ENCODE results near the gene ASAP2.

The ASAP2 gene

DNA sequence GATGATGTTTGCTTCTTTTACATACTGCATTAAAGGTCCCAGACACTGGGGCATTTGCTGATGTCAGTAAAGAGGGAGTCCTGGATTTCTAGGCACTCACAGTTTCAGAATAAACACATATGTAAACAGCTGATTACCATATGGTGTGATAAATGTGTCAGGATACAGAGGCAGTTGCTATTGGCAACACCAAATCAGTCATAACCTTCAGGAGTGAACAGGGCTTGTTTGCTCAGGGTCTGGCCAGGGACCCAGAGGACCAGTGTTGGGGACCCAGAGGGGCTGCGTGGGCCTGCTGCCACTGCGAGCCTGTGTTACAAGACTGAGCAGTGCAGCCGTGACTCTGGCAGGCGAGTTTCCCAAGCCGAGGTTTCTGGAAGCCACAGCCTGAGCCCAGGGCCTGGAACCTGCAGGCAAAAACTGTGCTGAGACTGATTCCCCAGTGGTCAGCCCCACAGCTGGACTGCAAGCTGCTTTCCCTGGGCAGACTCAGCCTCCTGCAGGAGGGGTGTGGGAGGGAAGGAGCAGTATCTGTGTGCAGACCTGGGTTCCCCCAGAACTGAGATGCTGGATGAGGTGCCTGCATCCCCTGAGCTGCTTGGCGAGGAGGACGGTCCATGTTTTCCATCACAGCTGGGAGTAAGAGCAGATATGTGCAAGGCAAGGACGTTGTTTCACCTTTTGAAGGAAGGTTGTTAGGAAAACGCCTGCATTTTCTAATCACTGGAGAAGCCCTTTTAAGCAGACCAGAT, 23.6 kb downstream of the ASAP2 start:
- Histone ChIP-seq H3K4me1 (ENCODE audit: control insufficient read depth in 1 of 2, insufficient read depth in 2 of 2, low read length in 2 of 2) (peaks cover 32 to 40% of the 10 kb centered on the region in 2 donors), H3K9ac (ENCODE audit: low read depth in 1 of 2, low read length in 2 of 2) (no peak overlapping the region)

DNA sequence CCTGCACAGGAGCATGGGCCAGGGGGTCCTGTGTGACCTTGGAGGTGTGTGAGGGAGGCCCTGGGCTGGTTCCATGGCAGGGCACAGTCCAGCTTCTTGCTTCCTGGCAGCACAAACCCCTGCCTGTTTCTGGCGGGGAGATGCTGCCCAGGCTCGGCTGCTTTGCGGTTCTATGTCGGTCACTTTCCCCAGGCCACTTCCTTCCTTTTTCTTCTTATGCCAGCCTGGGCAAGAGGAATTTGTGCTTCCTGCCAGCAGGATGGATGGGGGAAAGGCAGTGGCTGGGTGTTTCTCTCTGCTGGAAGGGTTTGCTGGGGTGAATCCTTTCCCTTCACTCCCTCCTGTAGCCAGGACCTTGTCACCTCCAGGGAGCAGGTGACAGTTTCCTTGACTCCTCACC, 24.3 kb downstream of the ASAP2 start:
- H3K9ac ChIP-seq (ENCODE audit: low read depth in 1 of 2, low read length in 2 of 2) = no peak overlapping the region
- no peaks in the 10 kb centered on the region for H3K27me3 ChIP-seq (ENCODE audit: control insufficient read depth in 1 of 2, insufficient read depth in 2 of 2, low read length in 2 of 2)
- H3K36me3 ChIP-seq (ENCODE audit: control insufficient read depth in 1 of 2, insufficient read depth in 2 of 2, low read length in 2 of 2) = no peaks in the 10 kb centered on the region
- H3K4me3 ChIP-seq (ENCODE audit: low read depth in 1 of 2, low read length in 2 of 2) = no peak overlapping the region
- H3K4me1 ChIP-seq (ENCODE audit: control insufficient read depth in 1 of 2, insufficient read depth in 2 of 2, low read length in 2 of 2) = peaks cover 38 to 47% of the 10 kb centered on the region in 2 donors
- no peak overlapping the region for H3K27ac ChIP-seq (ENCODE audit: low read depth, low read length)
- H3K9me3 ChIP-seq (ENCODE audit: control insufficient read depth in 1 of 2, low read length in 2 of 2) = no peaks in the 10 kb centered on the region

More for the DNA sequence above, 23.6 kb downstream of the ASAP2 start:
- Histone ChIP-seq H3K27me3 (ENCODE audit: control insufficient read depth in 1 of 2, insufficient read depth in 2 of 2, low read length in 2 of 2) (no peaks in the 10 kb centered on the region), H3K9me3 (ENCODE audit: control insufficient read depth in 1 of 2, low read length in 2 of 2) (no peaks in the 10 kb centered on the region), H3K27ac (ENCODE audit: low read depth, low read length) (no peak overlapping the region), H3K36me3 (ENCODE audit: control insufficient read depth in 1 of 2, insufficient read depth in 2 of 2, low read length in 2 of 2) (no peaks in the 10 kb centered on the region), H3K4me3 (ENCODE audit: low read depth in 1 of 2, low read length in 2 of 2) (no peak overlapping the region)

DNA sequence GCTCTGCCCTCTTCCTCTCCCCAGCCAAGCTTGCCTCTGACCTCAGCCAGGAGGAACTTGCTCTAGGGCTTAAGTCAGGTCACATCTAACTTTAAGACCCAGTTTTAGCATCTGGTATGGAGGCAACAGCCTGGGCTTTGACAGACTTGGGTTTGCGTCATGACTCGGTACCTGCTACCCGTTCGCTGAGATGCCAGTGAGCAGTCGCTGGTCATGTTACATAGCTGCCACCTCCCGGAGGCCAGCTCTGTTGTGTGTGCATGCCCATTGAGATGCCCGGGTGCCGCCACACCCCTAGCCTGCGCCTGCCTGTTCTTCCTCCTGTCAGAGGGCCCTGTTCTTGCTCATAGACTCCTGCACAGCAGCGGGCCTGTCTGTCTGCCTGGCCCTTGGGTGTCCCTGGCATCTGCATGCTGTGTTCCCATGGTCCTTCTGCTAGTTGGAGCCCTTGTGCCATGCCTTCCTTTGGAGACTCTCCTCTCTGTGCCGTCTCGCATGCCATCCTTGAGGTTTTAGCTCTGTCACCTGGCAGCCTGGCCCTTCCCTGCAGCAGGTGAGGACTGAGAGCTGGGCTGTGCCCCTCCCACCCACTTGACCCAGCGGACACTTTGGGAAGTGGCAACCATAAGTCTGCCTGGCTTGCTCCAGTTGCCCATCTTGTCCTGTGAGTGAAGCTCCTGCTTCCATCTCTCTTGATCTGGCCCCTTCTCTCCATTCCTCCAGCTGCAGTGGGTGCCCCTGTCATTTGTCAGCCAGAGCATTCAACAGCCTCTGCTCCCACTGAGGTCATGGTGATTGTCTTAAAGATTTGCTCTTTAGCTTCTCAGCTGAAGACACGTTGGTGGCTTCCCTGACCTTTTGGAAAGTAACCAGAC, 24.9 kb downstream of the ASAP2 start:
- H3K9me3 ChIP-seq (ENCODE audit: control insufficient read depth in 1 of 2, low read length in 2 of 2) = no peaks in the 10 kb centered on the region
- no peak overlapping the region for H3K9ac ChIP-seq (ENCODE audit: low read depth in 1 of 2, low read length in 2 of 2)
- H3K27me3 ChIP-seq (ENCODE audit: control insufficient read depth in 1 of 2, insufficient read depth in 2 of 2, low read length in 2 of 2) = no peaks in the 10 kb centered on the region
- peaks cover 38 to 46% of the 10 kb centered on the region in 2 donors for H3K4me1 ChIP-seq (ENCODE audit: control insufficient read depth in 1 of 2, insufficient read depth in 2 of 2, low read length in 2 of 2)
- H3K4me3 ChIP-seq (ENCODE audit: low read depth in 1 of 2, low read length in 2 of 2) = no peak overlapping the region
- no peaks in the 10 kb centered on the region for H3K36me3 ChIP-seq (ENCODE audit: control insufficient read depth in 1 of 2, insufficient read depth in 2 of 2, low read length in 2 of 2)
- H3K27ac ChIP-seq (ENCODE audit: low read depth, low read length) = no peak overlapping the region

DNA sequence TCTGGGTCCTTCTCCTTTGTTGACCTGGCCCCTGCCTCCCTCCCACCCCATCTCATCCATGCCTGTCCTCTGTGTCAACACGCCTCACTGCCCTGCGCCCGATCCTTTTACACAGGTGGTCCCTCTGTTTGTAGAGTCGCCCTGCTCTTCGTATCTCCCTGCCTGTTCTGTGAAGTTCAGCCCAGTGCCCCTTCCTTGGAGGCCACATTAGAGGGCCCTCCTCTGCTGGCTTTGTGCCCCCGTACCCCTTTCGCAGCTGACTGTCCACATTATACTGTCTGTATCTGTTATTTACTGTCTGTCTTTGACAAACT, 25.5 kb downstream of the ASAP2 start:
- H3K36me3 ChIP-seq (ENCODE audit: control insufficient read depth in 1 of 2, insufficient read depth in 2 of 2, low read length in 2 of 2) = no peaks in the 10 kb centered on the region
- peaks cover 38 to 43% of the 10 kb centered on the region in 2 donors for H3K4me1 ChIP-seq (ENCODE audit: control insufficient read depth in 1 of 2, insufficient read depth in 2 of 2, low read length in 2 of 2)
- H3K9me3 ChIP-seq (ENCODE audit: control insufficient read depth in 1 of 2, low read length in 2 of 2) = no peaks in the 10 kb centered on the region
- H3K27ac ChIP-seq (ENCODE audit: low read depth, low read length) = no peak overlapping the region
- no peak overlapping the region for H3K4me3 ChIP-seq (ENCODE audit: low read depth in 1 of 2, low read length in 2 of 2)
- no peak overlapping the region for H3K9ac ChIP-seq (ENCODE audit: low read depth in 1 of 2, low read length in 2 of 2)
- no peaks in the 10 kb centered on the region for H3K27me3 ChIP-seq (ENCODE audit: control insufficient read depth in 1 of 2, insufficient read depth in 2 of 2, low read length in 2 of 2)

DNA sequence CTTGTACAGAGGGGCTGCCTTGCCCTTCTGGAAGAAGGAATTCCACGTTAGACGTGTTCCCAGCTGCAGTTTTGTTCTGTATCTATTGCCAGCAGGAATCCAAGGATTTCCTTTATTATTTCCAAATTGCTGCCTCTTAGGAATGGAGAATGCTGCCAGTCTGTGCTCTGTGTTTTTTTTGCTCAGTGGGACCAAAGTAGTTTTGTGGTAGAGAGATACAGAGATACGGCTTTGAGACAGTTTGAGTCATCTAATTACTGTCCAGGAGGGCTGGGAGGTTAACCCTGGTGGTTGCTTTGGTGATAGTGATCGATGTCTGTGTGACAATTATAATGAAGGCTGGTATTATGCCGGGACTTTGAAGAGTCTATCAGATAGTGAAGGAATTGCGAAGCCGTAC, 26.3 kb downstream of the ASAP2 start:
- Histone ChIP-seq H3K27ac (ENCODE audit: low read depth, low read length) (no peak overlapping the region), H3K4me3 (ENCODE audit: low read depth in 1 of 2, low read length in 2 of 2) (no peak overlapping the region), H3K9me3 (ENCODE audit: control insufficient read depth in 1 of 2, low read length in 2 of 2) (no peaks in the 10 kb centered on the region), H3K36me3 (ENCODE audit: control insufficient read depth in 1 of 2, insufficient read depth in 2 of 2, low read length in 2 of 2) (no peaks in the 10 kb centered on the region), H3K27me3 (ENCODE audit: control insufficient read depth in 1 of 2, insufficient read depth in 2 of 2, low read length in 2 of 2) (no peaks in the 10 kb centered on the region), H3K4me1 (ENCODE audit: control insufficient read depth in 1 of 2, insufficient read depth in 2 of 2, low read length in 2 of 2) (peaks cover 41 to 43% of the 10 kb centered on the region in 2 donors), H3K9ac (ENCODE audit: low read depth in 1 of 2, low read length in 2 of 2) (no peak overlapping the region)

DNA sequence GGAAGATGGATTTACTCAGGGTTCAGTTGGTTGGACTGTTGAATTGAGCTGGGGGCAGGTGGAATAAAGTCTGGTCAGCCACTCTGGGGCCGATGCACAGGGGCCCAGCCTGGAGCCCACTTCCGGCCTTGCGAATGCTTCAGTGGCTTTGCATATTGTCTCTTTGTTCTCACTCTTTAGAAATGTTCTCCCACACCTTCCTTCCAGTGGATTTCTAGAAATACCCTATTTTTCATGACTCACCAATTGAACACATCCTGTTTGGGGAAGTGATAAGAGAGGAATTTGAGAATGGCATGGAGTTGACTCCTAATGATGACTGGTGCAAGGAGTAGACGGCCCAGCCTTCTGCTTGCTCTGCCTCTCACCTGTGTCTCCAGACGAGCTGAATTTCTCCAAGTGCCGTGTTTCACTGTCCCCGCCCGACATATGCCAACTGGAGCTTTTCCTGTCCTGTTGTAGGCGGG, 28.1 kb downstream of the ASAP2 start:
- H3K9me3 ChIP-seq (ENCODE audit: control insufficient read depth in 1 of 2, low read length in 2 of 2) = no peaks in the 10 kb centered on the region
- H3K36me3 ChIP-seq (ENCODE audit: control insufficient read depth in 1 of 2, insufficient read depth in 2 of 2, low read length in 2 of 2) = no peaks in the 10 kb centered on the region
- H3K27ac ChIP-seq (ENCODE audit: low read depth, low read length) = peak overlapping the region; percentile 13
- no peaks in the 10 kb centered on the region for H3K27me3 ChIP-seq (ENCODE audit: control insufficient read depth in 1 of 2, insufficient read depth in 2 of 2, low read length in 2 of 2)
- H3K9ac ChIP-seq (ENCODE audit: low read depth in 1 of 2, low read length in 2 of 2) = no peak overlapping the region
- peaks cover 34 to 39% of the 10 kb centered on the region in 2 donors for H3K4me1 ChIP-seq (ENCODE audit: control insufficient read depth in 1 of 2, insufficient read depth in 2 of 2, low read length in 2 of 2)
- no peak overlapping the region for H3K4me3 ChIP-seq (ENCODE audit: low read depth in 1 of 2, low read length in 2 of 2)

DNA sequence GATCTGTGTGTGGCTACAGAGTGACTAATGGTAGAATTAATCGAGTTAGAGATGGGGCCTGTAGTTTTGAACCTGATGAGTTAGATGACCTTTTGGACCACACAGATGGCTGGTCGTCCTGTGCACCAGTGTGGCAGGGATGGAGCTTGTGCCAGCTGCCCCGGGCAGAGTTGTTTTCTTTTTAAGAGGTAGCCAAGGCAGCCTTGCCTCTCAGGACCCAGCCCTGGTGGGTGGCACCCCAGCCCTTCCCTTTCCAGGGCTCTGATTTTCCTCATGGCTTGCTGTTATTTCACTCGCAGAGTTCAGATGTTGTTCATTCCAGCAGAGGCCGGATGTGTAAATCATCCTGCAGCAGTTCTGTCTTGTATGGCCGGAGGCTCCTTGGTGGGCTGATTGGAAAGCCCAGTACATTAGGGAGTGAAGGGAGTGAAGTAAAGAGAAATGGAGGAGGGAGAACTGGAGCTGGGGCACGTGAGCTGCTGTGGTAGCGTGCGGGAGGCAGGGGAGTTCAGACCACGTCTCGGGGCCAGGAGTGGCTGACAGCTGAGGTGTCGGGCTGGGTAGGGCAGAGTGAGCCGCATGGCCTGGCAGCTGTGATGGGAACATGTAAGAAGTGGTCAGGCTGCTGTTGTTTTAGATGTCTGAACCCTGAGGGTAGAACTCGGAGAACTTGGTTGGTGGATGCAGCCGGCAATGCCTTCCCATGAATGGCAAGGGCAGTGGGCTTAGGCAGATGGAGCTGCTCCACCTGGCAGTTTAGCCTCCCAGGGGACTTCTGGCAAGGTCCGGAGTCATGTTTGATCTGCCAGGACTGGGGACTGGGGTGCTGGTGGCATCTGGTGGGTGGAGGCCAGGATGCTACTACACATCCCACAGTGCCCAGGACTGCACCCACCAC, 28.8 kb downstream of the ASAP2 start:
- peak overlapping the region; percentile 70 for H3K27ac ChIP-seq (ENCODE audit: low read depth, low read length)
- no peaks in the 10 kb centered on the region for H3K36me3 ChIP-seq (ENCODE audit: control insufficient read depth in 1 of 2, insufficient read depth in 2 of 2, low read length in 2 of 2)
- H3K9me3 ChIP-seq (ENCODE audit: control insufficient read depth in 1 of 2, low read length in 2 of 2) = no peaks in the 10 kb centered on the region
- no peak overlapping the region for H3K4me3 ChIP-seq (ENCODE audit: low read depth in 1 of 2, low read length in 2 of 2)
- no peak overlapping the region for H3K9ac ChIP-seq (ENCODE audit: low read depth in 1 of 2, low read length in 2 of 2)
- no peaks in the 10 kb centered on the region for H3K27me3 ChIP-seq (ENCODE audit: control insufficient read depth in 1 of 2, insufficient read depth in 2 of 2, low read length in 2 of 2)
- H3K4me1 ChIP-seq (ENCODE audit: control insufficient read depth in 1 of 2, insufficient read depth in 2 of 2, low read length in 2 of 2) = peaks cover 35 to 39% of the 10 kb centered on the region in 2 donors

DNA sequence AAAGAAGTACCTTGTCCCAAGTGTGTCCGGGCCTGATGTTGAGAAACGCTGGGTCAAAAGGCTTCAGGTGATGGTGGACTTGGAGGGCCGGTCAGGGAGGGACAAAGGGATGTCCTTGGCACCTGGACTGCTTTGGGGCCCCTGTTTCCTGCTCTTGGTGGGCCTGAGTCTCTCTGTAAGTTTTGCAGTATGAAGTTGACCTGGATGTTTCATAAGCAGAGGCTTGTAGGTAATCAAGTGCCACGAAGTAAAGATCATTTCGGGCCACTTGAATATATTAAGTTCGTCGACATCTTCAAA, 29.4 kb downstream of the ASAP2 start:
- no peaks in the 10 kb centered on the region for H3K27me3 ChIP-seq (ENCODE audit: control insufficient read depth in 1 of 2, insufficient read depth in 2 of 2, low read length in 2 of 2)
- no peaks in the 10 kb centered on the region for H3K36me3 ChIP-seq (ENCODE audit: control insufficient read depth in 1 of 2, insufficient read depth in 2 of 2, low read length in 2 of 2)
- no peaks in the 10 kb centered on the region for H3K9me3 ChIP-seq (ENCODE audit: control insufficient read depth in 1 of 2, low read length in 2 of 2)
- H3K4me1 ChIP-seq (ENCODE audit: control insufficient read depth in 1 of 2, insufficient read depth in 2 of 2, low read length in 2 of 2) = peaks cover 32 to 40% of the 10 kb centered on the region in 2 donors
- H3K4me3 ChIP-seq (ENCODE audit: low read depth in 1 of 2, low read length in 2 of 2) = no peak overlapping the region
- no peak overlapping the region for H3K9ac ChIP-seq (ENCODE audit: low read depth in 1 of 2, low read length in 2 of 2)
- H3K27ac ChIP-seq (ENCODE audit: low read depth, low read length) = peak overlapping the region; percentile 70

DNA sequence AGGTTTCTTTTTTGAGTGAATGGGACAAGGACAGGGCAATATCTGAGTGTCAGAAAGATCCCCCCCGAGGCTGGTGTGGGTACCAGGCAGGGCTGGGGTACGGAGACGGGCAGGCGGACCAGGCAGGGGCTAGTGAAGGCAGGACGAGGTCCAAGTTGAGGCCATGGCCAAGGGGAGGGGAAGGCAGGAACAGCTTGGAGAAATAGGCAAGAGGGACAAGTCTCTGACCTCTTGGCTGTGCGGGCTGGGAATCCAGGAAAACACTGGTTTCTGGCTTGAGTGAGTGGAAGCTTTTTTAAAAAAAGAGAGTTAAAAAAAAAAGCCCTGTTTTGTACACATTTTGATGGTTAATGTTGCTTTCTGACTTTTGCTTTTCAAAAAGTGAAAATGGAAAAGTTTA, 30.3 kb downstream of the ASAP2 start:
- peaks cover 24 to 33% of the 10 kb centered on the region in 2 donors for H3K4me1 ChIP-seq (ENCODE audit: control insufficient read depth in 1 of 2, insufficient read depth in 2 of 2, low read length in 2 of 2)
- peak overlapping the region; percentile 18 for H3K27ac ChIP-seq (ENCODE audit: low read depth, low read length)
- H3K9ac ChIP-seq (ENCODE audit: low read depth in 1 of 2, low read length in 2 of 2) = peak overlapping the region in 1 of 2 donors; percentile 11
- no peak overlapping the region for H3K4me3 ChIP-seq (ENCODE audit: low read depth in 1 of 2, low read length in 2 of 2)
- no peaks in the 10 kb centered on the region for H3K9me3 ChIP-seq (ENCODE audit: control insufficient read depth in 1 of 2, low read length in 2 of 2)
- H3K36me3 ChIP-seq (ENCODE audit: control insufficient read depth in 1 of 2, insufficient read depth in 2 of 2, low read length in 2 of 2) = no peaks in the 10 kb centered on the region
- no peaks in the 10 kb centered on the region for H3K27me3 ChIP-seq (ENCODE audit: control insufficient read depth in 1 of 2, insufficient read depth in 2 of 2, low read length in 2 of 2)

DNA sequence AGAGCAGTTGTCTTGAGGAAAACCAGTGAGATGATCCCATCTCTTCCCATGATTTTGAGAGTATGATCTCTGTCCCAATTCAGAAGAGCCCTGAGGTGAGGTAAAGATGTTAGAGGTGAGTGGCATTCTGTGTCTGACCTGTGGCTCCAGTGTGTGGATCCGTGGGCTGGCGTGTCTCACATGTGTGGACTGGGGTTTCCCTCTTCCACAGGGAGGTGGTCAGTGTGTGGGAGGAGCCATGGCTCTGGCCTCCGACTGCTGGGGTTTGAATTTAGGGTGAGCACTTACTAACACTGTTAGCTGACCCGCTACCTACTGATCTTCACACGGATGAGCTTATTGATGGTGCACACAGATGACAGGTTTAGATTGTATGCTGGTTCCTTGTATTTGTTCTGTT, 31.2 kb downstream of the ASAP2 start:
- H3K4me1 ChIP-seq (ENCODE audit: control insufficient read depth in 1 of 2, insufficient read depth in 2 of 2, low read length in 2 of 2) = peaks cover 24 to 33% of the 10 kb centered on the region in 2 donors
- H3K27ac ChIP-seq (ENCODE audit: low read depth, low read length) = no peak overlapping the region

More for the DNA sequence above, 31.2 kb downstream of the ASAP2 start:
- H3K9ac ChIP-seq (ENCODE audit: low read depth in 1 of 2, low read length in 2 of 2) = no peak overlapping the region
- no peak overlapping the region for H3K4me3 ChIP-seq (ENCODE audit: low read depth in 1 of 2, low read length in 2 of 2)
- H3K27me3 ChIP-seq (ENCODE audit: control insufficient read depth in 1 of 2, insufficient read depth in 2 of 2, low read length in 2 of 2) = no peaks in the 10 kb centered on the region
- H3K9me3 ChIP-seq (ENCODE audit: control insufficient read depth in 1 of 2, low read length in 2 of 2) = no peaks in the 10 kb centered on the region
- H3K36me3 ChIP-seq (ENCODE audit: control insufficient read depth in 1 of 2, insufficient read depth in 2 of 2, low read length in 2 of 2) = no peaks in the 10 kb centered on the region
